ENCODE measurements around the gene MTMR2. TPM values are rescaled to one million over a fixed set of nuclear protein-coding genes. Genes with fewer than 3 reads are reported as not detected.

MTMR2 gene
- total and polyA plus RNA-seq, 2 experiments from 2014 or later: 22.9 to 36.6 TPM

DNA sequence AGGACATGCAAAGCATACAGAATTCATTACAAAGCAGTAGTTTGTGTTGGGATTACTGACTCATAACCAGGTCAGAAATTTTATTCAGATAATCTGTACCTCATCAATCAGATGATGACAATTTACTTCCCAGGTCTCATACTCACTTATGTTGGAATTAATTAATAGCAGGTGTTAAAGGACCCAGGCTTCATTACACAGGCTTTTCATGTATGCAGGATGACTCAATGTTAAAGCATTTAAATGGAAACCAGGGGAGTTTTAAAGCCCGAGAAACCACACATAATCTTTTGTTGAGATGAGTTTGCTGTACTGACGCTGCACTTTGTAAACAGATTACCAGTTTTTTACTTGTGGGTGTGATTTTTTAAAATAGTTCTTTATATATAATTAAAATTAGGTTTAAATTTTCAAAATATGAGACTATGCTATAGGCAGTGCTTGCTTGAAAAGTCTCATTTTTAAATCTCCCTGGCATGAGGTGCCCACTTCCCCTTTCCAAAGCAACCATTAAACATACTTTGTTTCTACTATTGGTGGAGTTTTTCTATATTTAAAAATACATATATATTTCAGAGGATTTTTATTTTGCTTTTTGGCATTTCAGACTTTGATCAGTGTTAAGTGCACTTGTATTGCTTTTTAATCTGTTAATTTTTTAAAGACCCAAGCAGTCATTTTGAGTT is 92.6 kb downstream of the MTMR2 start:
- Histone ChIP-seq H3K4me3 (no peak overlapping the region), H3K27ac (peak overlapping the region; percentile 59)

DNA sequence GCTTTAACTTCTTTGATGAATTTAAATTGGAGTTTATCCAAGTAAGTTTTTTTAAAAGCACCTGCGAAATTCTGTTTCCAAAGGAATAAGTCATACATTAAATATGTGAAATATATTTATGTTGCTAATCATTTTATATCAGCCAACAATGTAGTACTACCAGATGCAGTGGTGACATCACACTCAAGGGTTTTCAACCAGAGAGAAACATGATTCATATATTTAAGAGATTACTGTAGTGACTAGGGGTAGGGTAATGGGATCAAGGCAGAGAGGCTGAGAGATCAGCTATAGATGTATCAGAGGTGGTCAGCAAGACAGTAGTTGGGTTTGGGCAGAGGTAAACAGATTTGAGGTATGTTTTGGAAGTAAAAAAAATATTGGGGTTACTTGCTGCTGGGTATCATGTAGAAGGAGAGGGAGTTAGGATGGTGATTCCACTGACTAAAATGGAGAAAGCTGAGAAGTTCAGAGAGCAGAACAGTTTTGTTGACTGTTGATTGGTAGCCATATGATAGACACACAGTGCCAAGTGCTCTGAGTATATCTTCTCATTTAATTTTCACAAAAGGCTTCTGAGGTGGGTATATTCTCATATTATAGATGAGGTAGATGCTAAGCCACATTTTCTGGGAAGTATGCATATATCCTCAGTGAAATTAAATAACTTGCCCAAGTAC is 94.2 kb downstream of the MTMR2 start:
- no peak overlapping the region for H2AFZ ChIP-seq
- no peaks in the 10 kb centered on the region for H3K9me3 ChIP-seq (ENCODE audit: low read depth)
- H3K4me2 ChIP-seq: no peak overlapping the region
- WGBS (ENCODE audit: low lambda C conversion rate, missing lambda C conversion rate): 98% methylated on average over 1 of the region's 1 CpG
- no peaks in the 10 kb centered on the region for H3K79me2 ChIP-seq
- DNase-seq (ENCODE audit: low spot score): no peak
- no peaks in the 10 kb centered on the region for H3K9me2 ChIP-seq (replicated peaks; ENCODE audit: insufficient read depth)
- peaks cover 4% of the 10 kb centered on the region for H3K4me1 ChIP-seq (ENCODE audit: insufficient read depth)
- no peak overlapping the region for H3K4me3 ChIP-seq
- H3K27me3 ChIP-seq: no peaks in the 10 kb centered on the region
- H3K36me3 ChIP-seq (replicated peaks; ENCODE audit: insufficient read depth, low read depth): no peaks in the 10 kb centered on the region
- no peak overlapping the region for H3K27ac ChIP-seq
- no peaks in the 10 kb centered on the region for H4K20me1 ChIP-seq (ENCODE audit: insufficient read depth, poor library complexity, severe bottlenecking)
- TF ChIP-seq EZH2phosphoT487 (IDR thresholded peaks at IDR 0.05; ENCODE audit: low read depth, severe bottlenecking, unreplicated experiment): no peak
- TF ChIP-seq EZH2 (IDR thresholded peaks at IDR 0.05; ENCODE audit: borderline replicate concordance): no peak
- no peak for TF ChIP-seq CTCF (IDR thresholded peaks at IDR 0.05; ENCODE audit: poor library complexity)

More for the DNA sequence above, 92.6 kb downstream of the MTMR2 start:
- H4K20me1 ChIP-seq (ENCODE audit: insufficient read depth, poor library complexity, severe bottlenecking): no peaks in the 10 kb centered on the region
- peaks cover 4% of the 10 kb centered on the region for H3K4me1 ChIP-seq (ENCODE audit: insufficient read depth)
- no peaks in the 10 kb centered on the region for H3K9me3 ChIP-seq (ENCODE audit: low read depth)
- no peaks in the 10 kb centered on the region for H3K9me2 ChIP-seq (replicated peaks; ENCODE audit: insufficient read depth)
- WGBS (ENCODE audit: low lambda C conversion rate, missing lambda C conversion rate): 31% methylated on average over 2 of the region's 2 CpGs
- no peak overlapping the region for H2AFZ ChIP-seq
- H3K79me2 ChIP-seq: no peaks in the 10 kb centered on the region
- no peak overlapping the region for H3K4me2 ChIP-seq
- H3K27me3 ChIP-seq: no peaks in the 10 kb centered on the region
- DNase-seq (ENCODE audit: low spot score): peak; percentile 18
- H3K36me3 ChIP-seq (replicated peaks; ENCODE audit: insufficient read depth, low read depth): no peaks in the 10 kb centered on the region
- no peak for TF ChIP-seq CTCF (IDR thresholded peaks at IDR 0.05; ENCODE audit: poor library complexity)
- TF ChIP-seq EZH2phosphoT487 (IDR thresholded peaks at IDR 0.05; ENCODE audit: low read depth, severe bottlenecking, unreplicated experiment): no peak
- TF ChIP-seq EZH2 (IDR thresholded peaks at IDR 0.05; ENCODE audit: borderline replicate concordance): no peak

GRCh38 chr11:95827696-95828095 is 96.2 kb downstream of the MTMR2 start:
- no peaks in the 10 kb centered on the region for H3K9me2 ChIP-seq (replicated peaks; ENCODE audit: insufficient read depth)
- WGBS (ENCODE audit: low lambda C conversion rate, missing lambda C conversion rate): 82% methylated on average over 4 of the region's 4 CpGs
- H3K27ac ChIP-seq: no peak overlapping the region
- no peaks in the 10 kb centered on the region for H4K20me1 ChIP-seq (ENCODE audit: insufficient read depth, poor library complexity, severe bottlenecking)
- DNase-seq (ENCODE audit: low spot score): no peak
- H3K27me3 ChIP-seq: no peaks in the 10 kb centered on the region
- H3K4me3 ChIP-seq: no peak overlapping the region
- H2AFZ ChIP-seq: no peak overlapping the region
- H3K4me2 ChIP-seq: no peak overlapping the region
- H3K9me3 ChIP-seq (ENCODE audit: low read depth): no peaks in the 10 kb centered on the region
- TF ChIP-seq EZH2phosphoT487 (IDR thresholded peaks at IDR 0.05; ENCODE audit: low read depth, severe bottlenecking, unreplicated experiment) (no peak), CTCF (IDR thresholded peaks at IDR 0.05; ENCODE audit: poor library complexity) (no peak), EZH2 (IDR thresholded peaks at IDR 0.05; ENCODE audit: borderline replicate concordance) (no peak)
- no peaks in the 10 kb centered on the region for H3K36me3 ChIP-seq (replicated peaks; ENCODE audit: insufficient read depth, low read depth)
- peaks cover 4% of the 10 kb centered on the region for H3K4me1 ChIP-seq (ENCODE audit: insufficient read depth)
- H3K79me2 ChIP-seq: no peaks in the 10 kb centered on the region

Measured in hepatocyte (in vitro differentiated cells).